Activated naive CD8-positive, alpha-beta T cell treated with anti-CD3 and anti-CD28 coated beads, Interleukin-2, amount 50 U/mL, for 16 hours (primary cell): Measurements from ENCODE around the gene CYFIP1.

Source experiments
- DNase-seq: peaks from one replicate; pipeline ENCODE4 v3.0.0-alpha.2; 2020; ENCODE audit warnings: low read depth, low spot score

The CYFIP1 gene

DNA sequence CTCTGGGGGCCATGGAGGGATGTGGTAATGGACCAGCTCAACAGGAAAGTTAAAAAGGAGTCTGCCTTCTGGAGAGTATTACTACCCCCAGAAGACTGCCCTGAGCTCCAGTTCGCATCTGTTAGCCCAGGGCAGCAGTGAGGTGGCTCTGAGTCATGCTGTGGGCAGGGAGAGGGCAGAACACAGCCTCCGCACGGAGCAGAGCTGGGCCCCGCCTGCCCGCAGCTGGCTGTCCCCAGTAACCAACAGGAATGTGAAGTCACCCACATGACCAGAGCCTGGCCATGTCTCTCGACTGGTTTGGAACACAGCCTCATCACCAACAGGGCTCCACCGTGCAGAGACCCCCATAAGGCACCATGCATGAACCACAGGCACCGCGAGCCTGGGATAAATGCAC is 62.1 kb downstream of the CYFIP1 start:
- no peak for DNase-seq

DNA sequence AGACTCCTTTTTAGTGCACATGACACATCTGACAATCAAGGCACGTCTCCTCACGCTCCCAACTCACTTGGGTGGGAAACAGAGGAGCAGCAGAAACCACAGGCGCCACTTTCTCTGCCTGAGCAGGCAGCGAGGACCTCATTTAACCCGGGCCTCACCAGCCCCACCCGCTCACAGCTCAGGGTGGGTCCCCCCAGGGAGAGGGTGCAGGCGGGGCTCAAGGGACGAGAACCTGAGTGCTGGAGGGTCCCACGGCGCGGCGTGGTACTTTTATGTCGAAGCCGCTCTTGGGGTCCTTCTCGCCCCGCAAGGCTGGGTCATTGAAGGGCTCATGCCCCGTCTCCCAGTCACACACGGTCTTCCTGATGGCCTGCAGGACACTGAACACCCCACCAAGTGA is 62.6 kb downstream of the CYFIP1 start:
- DNase-seq, result no peak

DNA sequence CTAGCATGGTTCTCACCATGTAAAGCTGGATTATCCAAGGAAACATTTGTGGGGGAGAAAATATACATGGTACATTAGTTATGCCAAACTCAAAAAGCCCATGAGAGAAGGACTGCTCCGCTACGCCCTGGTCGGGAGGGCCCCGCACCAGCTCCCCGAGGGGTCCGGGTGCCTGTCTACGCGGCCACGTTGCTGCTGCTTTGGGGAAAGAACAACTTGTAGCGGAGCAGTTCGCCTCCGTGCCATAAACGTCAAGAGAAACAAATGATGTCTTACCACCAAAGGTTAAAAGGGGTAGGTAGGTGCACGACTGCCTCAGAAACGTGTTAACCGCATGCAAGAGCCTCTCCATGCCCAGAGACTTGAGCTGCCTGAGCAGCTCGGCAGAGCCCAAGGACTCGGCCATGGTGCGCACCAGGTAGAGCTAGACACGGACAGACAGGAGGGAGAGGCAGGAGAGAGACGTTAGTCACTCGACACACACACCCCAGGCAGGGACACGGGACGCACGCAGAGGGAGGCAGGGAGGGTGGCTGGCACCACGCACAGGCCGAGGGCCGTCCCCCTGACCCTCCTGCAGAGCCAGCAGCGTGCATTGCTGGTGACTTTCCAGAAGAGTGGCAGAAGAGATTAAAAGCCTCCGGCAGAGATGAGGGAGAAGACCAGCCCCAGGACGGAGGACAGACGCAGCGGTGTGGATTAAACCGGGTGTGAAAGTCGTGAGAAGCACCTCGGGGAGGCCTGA is 63.4 kb downstream of the CYFIP1 start:
- DNase-seq, result no peak

DNA sequence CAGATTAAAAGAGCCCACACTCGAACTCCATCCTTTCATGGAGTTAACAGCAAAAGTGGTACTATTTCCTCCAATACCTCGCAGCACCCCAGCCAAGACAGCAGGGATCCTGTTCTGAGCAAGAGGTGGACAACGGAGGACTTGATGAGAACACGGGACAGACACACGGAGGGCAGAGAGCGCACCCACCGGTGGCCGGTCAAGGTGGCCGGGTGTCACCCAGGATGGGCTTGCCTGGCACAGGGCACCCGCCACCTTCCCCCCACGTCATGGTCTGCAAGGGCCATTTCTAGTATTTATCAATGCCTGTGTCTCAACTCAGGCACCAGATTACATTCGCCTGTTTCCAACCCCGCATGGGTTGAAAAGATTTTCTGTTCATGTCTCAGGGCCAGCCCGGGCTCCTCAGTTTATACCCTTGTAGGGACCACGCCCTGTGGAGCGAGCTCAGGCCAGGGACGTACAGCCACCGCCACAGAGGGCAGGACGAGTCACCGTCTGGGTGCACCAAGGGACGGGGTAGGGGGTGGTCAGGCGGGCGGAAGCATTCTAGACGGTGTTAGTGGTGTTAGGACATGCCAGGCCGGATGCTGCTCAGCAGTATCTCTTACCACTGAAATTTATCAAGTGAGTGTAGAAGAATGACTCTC is 64.2 kb downstream of the CYFIP1 start:
- DNase-seq, result no peak

DNA sequence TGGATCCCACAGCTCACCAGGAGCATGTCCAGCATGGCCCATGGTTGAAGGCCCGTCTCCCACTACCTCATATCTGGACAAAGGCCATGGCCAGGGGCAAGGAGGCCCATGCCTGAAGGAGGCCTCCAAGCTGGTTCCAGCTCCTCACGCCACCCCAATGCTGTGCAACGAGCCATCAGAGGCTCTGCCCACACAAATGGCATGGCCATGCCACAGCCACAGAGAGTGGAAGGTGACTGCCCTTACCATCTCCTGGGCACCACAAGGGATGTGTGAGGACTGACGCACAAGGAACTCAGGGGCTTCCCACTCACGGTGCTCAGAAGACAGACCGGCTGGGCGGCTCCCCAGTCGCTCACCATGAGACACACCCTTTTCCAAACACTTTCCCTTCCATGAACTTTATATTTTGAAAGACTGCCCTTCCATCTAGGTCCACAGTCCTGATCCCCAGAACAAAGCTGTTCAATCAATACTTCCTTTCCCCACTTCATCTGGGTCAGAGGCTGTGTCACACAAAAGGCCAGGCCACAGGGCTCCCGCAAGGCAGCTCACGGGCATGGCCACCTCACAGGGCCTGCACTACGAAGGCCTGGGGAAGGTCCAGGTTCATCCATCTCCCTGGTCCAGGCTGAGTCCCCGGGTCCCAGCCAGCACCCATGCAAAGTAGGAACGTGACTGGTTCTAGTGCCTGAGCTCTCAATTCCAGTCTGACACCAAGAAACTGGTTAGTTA is 66.4 kb downstream of the CYFIP1 start:
- no peak for DNase-seq

DNA sequence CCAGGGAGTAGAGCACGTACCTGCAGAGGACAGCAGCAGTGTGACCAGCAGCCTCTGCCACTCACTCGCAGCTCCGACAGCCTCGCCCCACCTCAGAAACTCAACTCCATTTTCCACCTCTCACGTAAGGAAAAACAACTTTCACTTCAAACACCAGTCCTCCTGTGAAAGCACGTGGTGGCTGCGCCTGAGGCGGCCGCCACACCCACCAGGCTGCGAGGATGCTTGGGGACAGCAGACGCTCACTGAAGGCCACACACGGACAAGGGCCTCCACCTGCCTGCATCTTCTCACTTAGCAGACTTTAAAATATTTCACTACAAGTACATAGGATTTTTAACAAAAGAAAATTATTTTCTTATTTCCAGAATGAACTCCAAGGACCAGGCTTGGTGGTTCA is 67.9 kb downstream of the CYFIP1 start:
- DNase-seq, result no peak

DNA sequence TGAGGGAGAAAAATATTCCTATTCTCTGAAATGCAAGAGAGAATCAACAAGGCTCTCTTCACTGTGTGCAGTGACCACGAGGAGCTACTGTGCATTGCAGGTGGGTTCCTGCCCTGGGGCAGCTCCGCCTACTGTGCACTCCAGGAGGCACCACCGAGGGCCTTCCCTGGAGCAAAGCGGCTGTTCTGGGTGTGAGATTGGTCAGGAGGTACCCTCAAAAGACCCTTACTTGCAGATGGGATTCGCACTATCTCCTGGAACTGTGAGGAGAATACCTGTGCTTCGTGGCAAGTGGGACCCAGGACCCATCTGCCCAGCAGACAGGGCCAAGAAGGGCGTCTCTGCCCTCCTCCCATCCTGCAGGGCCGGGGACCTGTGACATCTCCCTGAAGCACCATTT is 68.9 kb downstream of the CYFIP1 start:
- no peak for DNase-seq

DNA sequence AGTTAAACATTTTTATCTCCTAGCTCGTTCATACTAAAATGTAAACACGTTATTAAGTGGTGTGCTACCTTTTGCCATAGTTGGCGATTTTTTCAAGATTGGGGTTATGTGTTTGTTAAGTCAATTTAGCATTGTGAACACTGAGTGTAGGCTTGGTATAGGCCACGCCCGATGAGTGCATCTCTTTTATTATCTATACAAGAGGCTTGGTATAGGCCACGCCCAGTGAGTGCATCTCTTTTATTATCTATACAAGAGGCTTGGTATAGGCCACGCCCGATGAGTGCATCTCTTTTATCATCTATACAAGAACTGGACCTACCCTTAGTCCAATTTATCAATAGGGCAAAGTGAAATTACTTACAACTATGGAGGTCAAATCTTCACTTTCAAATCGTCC is 71.3 kb downstream of the CYFIP1 start:
- no peak for DNase-seq

DNA sequence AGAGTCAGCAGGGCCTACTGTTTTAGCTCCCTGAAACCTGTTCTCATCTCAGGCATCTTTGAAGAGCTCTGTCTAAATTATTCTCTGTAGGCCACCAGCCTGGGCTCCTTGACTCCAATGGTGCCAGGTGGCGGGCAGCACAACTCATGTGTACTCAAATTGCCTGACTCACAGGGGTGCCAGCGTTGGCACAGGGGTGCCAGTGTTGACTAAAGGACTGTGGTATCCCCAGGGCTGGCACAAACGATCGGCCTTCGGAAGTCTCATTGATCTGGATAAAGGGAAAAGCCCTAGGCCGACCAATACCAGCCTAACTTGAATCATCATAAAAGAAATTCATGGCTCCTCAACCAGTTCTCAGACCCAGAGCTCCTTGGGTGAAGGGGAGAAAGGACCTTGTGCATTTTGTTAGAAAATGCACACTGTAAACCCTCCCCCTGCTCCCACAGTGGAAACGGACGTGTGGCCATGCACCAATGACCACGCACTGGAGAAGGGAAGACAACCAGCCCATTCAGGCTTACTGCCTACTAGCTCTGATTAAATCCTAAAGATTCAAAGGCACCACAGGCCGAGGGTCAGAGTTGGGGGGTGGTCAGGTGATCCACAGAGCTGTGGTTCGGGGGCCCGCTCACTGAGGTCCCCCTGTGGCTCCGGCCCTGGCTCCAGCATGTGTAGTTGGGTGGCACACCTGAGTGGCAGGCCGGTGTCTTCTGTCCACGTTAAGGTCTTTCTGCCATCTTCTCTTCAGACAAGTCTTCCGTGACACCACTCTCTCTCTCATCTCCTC is 72.8 kb downstream of the CYFIP1 start:
- DNase-seq, result no peak

DNA sequence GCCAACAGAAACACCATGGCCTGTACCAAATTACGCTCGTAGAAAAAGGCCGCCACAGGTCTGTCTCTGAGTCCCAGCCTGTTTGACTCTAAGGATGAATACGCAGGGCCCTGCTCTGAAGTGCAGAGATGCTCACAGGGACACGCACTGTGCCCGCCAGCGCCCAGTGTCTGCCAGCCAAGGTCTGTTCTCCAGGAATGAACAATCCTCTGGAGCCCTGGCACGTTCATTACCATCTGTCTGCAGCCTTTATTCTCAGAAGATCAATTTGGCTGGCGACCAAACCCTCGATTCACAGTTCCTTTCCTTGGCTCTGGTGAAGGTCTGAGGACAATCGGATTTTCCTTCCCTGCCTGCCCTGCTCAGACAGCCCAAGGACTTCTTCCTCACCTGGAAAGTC is 75.4 kb downstream of the CYFIP1 start:
- no peak for DNase-seq

DNA sequence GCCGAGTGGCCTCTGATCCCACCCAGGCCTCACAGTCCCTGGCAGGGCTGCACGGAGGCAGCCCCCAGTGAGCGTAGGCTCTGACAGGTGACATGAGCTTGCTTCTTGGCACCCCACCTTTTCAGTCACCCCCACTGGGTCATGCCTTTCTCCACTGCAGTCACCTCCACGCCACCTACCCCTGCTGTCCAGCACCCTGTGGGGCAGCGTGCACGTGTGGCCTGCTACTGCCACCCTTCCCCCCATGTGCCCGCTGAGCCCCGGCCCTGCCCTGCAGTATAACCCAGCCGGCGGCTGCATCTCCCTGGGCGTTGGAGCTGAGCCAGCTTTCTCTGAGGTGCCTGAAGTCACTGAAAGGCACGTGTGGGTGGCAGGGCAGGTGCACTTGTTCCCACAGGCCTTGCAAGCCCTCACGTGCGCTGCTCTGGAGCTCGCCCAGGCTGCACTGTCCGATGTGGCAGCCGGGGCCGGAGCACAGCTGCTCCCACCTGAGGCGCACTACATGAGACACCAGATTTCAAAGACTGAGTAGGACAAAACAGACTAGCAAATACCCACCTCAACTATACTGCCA is 76.1 kb downstream of the CYFIP1 start:
- DNase-seq, result no peak

DNA sequence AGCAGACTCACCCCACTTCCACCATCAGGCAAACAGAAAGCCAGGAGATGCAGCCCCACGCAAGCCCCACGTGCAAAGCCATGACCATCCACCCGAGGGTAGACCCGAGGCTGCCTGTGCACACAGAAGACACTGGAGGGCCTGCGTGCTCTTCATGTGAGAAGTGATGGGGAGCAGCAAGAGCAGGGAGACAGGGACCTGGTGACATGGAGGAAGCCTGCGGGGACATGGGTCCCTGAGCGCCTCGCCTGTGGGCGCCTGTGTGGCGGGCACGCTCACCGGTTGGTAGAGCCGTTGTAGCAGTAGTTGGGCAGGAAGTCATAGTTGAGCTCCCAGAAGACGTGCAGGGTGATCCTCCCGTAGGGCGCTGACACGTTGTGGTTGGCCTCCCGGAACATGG is 76.7 kb downstream of the CYFIP1 start:
- DNase-seq, result no peak

DNA sequence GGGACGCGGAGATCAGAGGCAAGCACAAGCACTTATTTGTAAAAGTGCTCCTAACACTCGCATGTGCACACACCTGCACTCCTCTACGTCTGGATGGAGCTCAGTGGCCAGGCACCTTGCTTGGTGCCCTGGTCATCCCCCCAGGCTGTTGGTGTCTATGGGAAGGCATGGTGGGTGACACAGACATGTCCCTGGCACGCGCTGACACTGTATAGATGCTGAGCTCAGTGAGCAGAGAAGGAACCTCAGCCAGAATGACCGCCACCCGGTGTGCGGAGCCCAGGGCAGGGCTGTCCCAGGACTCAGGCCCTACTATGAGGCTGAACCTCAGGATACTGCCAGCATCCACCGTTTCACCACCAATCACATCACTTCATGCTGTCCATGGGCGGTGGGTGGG is 77.2 kb downstream of the CYFIP1 start:
- DNase-seq, result no peak

DNA sequence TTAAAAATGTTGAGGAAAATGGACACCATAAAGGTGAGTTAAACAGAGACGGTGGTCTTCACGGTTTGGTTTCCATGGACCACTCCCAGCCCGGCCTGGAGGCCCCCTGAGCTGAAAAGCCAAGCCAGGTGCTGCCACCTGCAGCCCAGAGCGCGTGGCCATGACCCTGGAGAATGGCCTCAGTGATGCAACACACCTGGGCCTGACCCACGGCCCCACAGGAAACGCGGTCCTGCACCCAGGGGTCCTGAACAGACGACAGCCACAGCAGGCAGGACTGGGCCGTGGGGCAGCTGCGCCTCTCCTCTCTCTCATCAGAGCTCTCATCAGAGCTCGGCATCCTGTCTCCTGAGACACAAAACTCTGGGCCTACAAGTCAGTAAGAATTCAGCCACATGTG is 77.6 kb downstream of the CYFIP1 start:
- no peak for DNase-seq

DNA sequence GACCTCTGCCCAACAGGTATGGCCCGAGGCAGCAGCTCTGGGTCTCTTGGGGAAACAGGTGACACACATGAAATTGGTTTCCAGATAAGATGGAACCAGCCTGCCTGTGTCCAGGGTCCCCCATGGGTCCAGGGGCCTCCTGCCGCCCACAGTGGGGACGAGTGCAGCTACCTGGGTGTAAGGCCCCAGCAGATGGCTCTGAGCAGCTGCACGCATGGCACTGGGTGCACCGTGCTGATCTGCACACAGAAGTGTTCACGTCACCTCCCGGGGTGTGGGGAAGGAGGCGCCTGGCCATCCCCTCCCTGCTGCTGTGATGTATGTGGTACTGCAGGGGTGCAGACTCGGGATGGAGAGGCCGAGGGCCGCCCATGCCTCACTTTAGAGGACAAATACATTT is 78.1 kb downstream of the CYFIP1 start:
- no peak for DNase-seq

DNA sequence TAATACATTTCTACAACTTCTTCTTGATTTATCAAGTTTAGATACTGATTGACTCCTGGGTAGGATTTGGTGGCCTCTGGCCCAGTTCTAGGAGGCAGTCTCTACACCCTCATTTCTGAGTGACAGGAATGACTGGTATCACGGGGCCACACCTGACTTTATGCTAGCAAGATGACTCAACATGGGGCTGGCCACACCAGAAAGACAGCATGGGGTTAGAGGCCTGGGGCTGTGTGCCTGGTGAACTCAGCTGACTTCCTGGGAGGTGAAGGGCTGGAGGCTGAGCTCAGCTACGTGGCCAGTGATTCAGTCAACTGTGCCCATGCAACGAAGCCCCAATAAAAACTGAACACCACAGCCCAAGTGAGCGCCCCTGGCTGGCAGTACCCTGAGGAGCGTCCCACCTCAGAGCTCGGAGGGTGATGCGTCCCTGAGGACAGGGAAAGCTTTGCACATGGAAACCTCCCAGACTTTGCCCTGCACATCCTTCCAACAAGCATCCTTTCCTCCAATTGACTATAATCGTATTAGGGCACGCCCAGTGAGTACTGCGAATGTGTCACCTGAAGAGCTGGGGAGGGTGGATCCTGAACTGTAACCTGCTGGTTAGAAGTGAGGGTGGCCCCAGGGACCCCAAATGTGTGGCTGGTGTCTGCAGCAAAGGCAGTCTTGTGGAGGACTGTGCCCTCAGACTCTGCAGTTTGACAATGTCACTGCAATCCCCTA is 84.5 kb downstream of the CYFIP1 start:
- DNase-seq, result no peak

DNA sequence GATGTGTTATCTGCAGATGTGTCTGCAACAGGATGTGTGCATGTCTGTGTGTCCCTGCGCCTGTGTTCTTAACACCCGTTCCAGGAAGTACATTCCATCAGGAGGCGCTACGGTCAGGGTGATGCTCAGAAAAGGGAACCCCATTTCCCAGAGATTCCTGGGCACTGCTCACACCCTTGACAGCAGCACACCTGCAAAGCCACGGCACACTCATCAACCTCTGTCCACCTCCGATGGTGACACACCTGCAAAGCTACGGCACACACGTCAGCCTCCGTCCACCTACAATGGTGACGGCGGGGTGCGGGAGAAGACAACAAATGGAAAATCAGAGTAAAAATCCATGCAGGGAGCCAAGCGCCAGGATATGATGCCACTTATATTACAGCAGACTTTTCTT is 86.3 kb downstream of the CYFIP1 start:
- DNase-seq, result no peak

DNA sequence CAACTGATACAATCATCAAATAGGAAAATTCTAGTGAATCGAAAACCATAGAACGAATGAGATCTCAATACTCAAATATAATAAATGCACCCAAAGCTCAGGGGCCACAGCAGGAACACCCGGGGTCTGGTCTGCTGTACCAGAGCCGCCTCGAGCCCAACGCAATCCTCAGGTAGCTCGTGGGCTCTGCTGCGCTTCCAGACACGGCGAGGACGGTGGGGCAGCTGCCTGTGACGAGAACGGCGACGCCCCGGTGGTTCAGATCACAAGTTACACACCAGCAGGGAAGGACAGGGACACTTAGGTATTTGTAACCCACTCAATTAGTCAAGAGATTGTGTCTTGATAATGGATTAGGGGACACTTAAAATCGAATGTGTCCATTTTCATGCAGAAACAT is 87.1 kb downstream of the CYFIP1 start:
- DNase-seq, result no peak

DNA sequence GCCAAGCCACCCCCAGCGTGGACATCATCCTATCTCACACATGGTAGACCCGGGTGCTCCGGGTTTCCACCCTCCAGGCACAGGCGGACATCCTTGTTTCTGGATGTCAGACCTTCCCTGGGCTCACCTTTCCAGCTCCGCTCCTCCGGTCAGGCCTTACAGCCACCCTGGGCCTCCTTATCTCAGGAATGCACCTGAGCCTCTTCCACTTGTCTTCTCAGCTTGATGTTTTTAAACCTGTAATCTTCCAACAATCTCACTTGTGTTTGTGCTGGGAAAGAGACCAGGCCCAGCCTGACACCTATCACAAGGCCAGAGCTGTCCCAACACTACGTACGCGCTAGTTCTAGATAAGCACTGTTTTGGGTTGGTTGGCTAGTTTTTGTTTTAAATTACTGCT is 87.8 kb downstream of the CYFIP1 start:
- no peak for DNase-seq

DNA sequence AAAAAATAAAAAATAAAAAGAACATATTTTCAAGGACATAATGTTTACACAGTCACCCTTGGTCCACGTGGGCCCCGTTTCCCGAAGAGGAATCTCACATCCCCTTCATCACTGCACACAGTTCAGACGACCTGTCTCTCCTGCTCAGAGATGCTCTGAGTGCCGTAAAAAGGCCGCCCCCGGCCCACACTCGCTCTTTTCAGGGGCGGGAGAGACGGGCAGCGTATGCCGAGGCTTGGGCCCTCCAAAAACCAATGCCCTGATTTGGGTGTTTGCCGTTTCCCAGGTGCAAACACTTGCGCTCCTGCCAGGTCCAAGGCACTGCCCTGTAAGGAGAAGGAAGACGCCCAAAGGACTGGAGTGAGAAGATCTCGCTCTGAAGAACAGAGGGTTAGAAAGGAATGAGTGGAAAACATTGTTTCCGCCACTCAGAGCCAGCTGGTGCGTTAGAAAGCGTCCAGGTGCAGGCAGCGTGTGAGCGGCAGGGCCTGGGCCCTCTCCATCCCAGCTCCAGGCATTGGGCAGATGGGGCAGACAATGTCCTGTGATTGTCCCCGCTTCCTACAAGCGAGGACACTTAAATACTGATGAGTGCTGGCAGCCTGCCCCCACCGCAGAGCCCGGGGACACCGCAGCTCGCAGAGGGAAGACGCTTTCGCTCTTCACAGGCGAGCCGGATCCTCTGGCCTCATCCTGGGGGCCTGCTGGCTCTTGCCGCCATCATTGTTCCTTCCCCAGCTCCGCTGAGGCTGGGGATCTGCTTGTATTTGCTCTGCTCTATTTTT is 88.5 kb downstream of the CYFIP1 start:
- no peak for DNase-seq
